ENCODE measurements around the gene VANGL1. TPM values are rescaled to one million over a fixed set of nuclear protein-coding genes. Genes with fewer than 3 reads are reported as not detected.

VANGL1 gene
- total RNA-seq, 1 experiment from 2014 or later, result 13.6 TPM

DNA sequence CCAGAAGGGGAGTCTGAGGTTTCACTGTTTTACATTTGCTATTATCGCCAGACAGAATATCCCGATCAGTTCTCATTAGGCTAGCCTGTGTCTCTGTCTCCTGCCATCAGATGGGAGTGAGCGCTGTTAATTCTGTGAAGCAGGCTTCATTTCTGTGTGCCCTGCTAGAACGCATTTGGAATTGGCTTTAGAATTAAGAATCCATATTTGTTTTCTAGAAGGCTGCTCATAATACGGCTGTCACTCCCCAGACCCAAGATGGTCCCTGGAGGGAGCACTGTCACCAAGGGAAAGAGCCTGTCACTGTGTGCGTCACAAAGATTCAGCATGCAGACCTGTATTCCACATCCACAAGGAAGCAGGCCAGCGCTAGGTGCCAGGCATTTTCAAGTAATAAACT is 77.5 kb downstream of the VANGL1 start:
- H3K4ac ChIP-seq (ENCODE audit: low read depth, low read length), result no peak overlapping the region
- H4K5ac ChIP-seq (ENCODE audit: insufficient read length, low read depth, low read length), result no peak overlapping the region
- TF ChIP-seq, protein P1, sequence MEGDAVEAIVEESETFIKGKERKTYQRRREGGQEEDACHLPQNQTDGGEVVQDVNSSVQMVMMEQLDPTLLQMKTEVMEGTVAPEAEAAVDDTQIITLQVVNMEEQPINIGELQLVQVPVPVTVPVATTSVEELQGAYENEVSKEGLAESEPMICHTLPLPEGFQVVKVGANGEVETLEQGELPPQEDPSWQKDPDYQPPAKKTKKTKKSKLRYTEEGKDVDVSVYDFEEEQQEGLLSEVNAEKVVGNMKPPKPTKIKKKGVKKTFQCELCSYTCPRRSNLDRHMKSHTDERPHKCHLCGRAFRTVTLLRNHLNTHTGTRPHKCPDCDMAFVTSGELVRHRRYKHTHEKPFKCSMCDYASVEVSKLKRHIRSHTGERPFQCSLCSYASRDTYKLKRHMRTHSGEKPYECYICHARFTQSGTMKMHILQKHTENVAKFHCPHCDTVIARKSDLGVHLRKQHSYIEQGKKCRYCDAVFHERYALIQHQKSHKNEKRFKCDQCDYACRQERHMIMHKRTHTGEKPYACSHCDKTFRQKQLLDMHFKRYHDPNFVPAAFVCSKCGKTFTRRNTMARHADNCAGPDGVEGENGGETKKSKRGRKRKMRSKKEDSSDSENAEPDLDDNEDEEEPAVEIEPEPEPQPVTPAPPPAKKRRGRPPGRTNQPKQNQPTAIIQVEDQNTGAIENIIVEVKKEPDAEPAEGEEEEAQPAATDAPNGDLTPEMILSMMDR (conservative IDR thresholded peaks at IDR 0.05), result no peak
- H2BK20ac ChIP-seq (ENCODE audit: low read depth, low read length, poor library complexity, severe bottlenecking), result no peak overlapping the region
- no peak overlapping the region for H3K27ac ChIP-seq (ENCODE audit: insufficient read length, low read depth, low read length)
- H3K27ac Mint-ChIP-seq, result no peak overlapping the region
- H4K8ac ChIP-seq (replicated peaks; ENCODE audit: insufficient read length, low read depth, low read length), result no peak overlapping the region
- no peaks in the 10 kb centered on the region for H3K79me2 ChIP-seq (ENCODE audit: insufficient read depth, low read length)
- H3K9ac ChIP-seq (ENCODE audit: extremely low read depth, insufficient read length, low read length), result no peak overlapping the region
- no peak overlapping the region for H2AK5ac ChIP-seq (ENCODE audit: insufficient read length, low read length)
- no peak overlapping the region for H4K91ac ChIP-seq (ENCODE audit: insufficient read length, low read depth, low read length)
- DNase-seq, result no peak
- H3K9me3 ChIP-seq (ENCODE audit: control insufficient read depth, low read depth, low read length), result no peaks in the 10 kb centered on the region
- no peak overlapping the region for H3K18ac ChIP-seq (ENCODE audit: insufficient read length, low read depth, low read length)
- no peaks in the 10 kb centered on the region; the same call in 1 of the 2 replicates for H3K27me3 ChIP-seq (ENCODE audit: insufficient read depth, low read length)
- H2BK5ac ChIP-seq (ENCODE audit: insufficient read length, low read length), result no peak overlapping the region
- H3K23ac ChIP-seq (ENCODE audit: insufficient read length, low read depth, low read length), result no peak overlapping the region
- no peaks in the 10 kb centered on the region for H4K20me1 ChIP-seq (ENCODE audit: control insufficient read depth, insufficient read depth, insufficient read length)
- no peak overlapping the region for H3K4me2 ChIP-seq (ENCODE audit: insufficient read depth, insufficient read length, low read length)
- H2BK12ac ChIP-seq (ENCODE audit: insufficient read length, low read depth, low read length), result no peak overlapping the region
- no peaks in the 10 kb centered on the region for H3K23me2 ChIP-seq (ENCODE audit: insufficient read length, low read depth, low read length, poor library complexity, severe bottlenecking)
- H3K27me3 Mint-ChIP-seq (ENCODE audit: low read depth), result 0 out of 2 replicates have a peak, but pooled peaks cover 2% of the 10 kb centered on the region
- peaks cover 13% of the 10 kb centered on the region in 2 experiments for H3K4me1 Mint-ChIP-seq
- H2BK120ac ChIP-seq (ENCODE audit: low read depth, low read length, poor library complexity, severe bottlenecking), result no peak overlapping the region
- H3K14ac ChIP-seq (ENCODE audit: insufficient read depth, low read length), result no peak overlapping the region
- H3K4me1 ChIP-seq (ENCODE audit: insufficient read depth, low read length), result no peaks in the 10 kb centered on the region
- H3K36me3 Mint-ChIP-seq (ENCODE audit: insufficient read depth in 1 of 3, low read depth in 3 of 3), result no peaks in the 10 kb centered on the region
- H3T11ph ChIP-seq (ENCODE audit: low read length), result no peak overlapping the region
- H3K4me3 Mint-ChIP-seq, result no peak overlapping the region
- H2AFZ ChIP-seq (ENCODE audit: low read length), result no peak overlapping the region
- H3K79me1 ChIP-seq (ENCODE audit: insufficient read depth, low read depth, low read length, poor library complexity, severe bottlenecking), result no peaks in the 10 kb centered on the region
- no peak overlapping the region for H3K56ac ChIP-seq (ENCODE audit: insufficient read length, low read depth, low read length)
- peaks cover 0 to 4% of the 10 kb centered on the region in 2 experiments; a peak in 1 of 5 replicates for H3K9me3 Mint-ChIP-seq
- WGBS (ENCODE audit: extremely low coverage, insufficient read length, low lambda C conversion rate), result no CpG with 5 or more reads among the region's 7 CpGs
- no peak overlapping the region for H2BK15ac ChIP-seq (ENCODE audit: low read depth, low read length)

Measured in H9 (cell line).